PFSK-1 (cell line): Measurements from ENCODE around the gene MAP2K5.

Source experiments
- FOXP2 ChIP-seq: optimal IDR thresholded peaks from 2 replicates; pipeline ENCODE3; 2011; ENCODE audit warnings: borderline replicate concordance, control low read depth, inconsistent platforms; ENCODE audit not compliant: insufficient read depth; ENCODE audit errors: extremely low read length, extremely low read depth
- POLR2AphosphoS5 ChIP-seq: IDR thresholded peaks from 2 replicates; pipeline ENCODE4 v1.6.1; 2012; ENCODE audit warnings: low read depth, mild to moderate bottlenecking, control low read depth, low read length, moderate library complexity
- REST ChIP-seq, 2 experiments: IDR thresholded peaks; 2 replicates each; pipeline versions ENCODE4 v1.6.1 to v1.8.0; 2011 to 2012; ENCODE audit warnings: low read depth in 2 of 2, low read length in 2 of 2, control low read depth in 1 of 2, inconsistent platforms in 1 of 2, mild to moderate bottlenecking in 1 of 2, moderate library complexity in 1 of 2; ENCODE audit not compliant: insufficient read depth in 1 of 2
- SIN3A ChIP-seq: IDR thresholded peaks from 2 replicates; pipeline ENCODE4 v1.6.1; 2012; ENCODE audit warnings: mild to moderate bottlenecking, low read length, moderate library complexity, borderline replicate concordance; ENCODE audit not compliant: insufficient read depth
- TAF1 ChIP-seq: IDR thresholded peaks from 2 replicates; pipeline ENCODE4 v1.6.1; 2012; ENCODE audit warnings: low read length, control low read depth, borderline replicate concordance; ENCODE audit not compliant: insufficient read depth

GRCh38 chr15:67768313-67768977 is 225.9 kb downstream of the MAP2K5 start:
- no peak for TF ChIP-seq SIN3A
- TF ChIP-seq POLR2AphosphoS5 = no peak
- no peak for TF ChIP-seq REST (IDR thresholded peaks at IDR 0.05; ENCODE audit: insufficient read depth in 1 of 2, low read depth in 2 of 2, low read length in 2 of 2)
- TF ChIP-seq TAF1 = no peak
- TF ChIP-seq FOXP2 = no peak
